Astrocyte of the cerebellum (primary cell): ENCODE measurements around the gene RIPK4.
"Not testable (repeated sequence)": the region's sequence is repeated elsewhere in the genome, so short reads cannot be mapped to it uniquely, and the experiment has no call there.

ENCODE experiments used
- DNase-seq: peaks from one replicate; pipeline ENCODE4 v3.0.0-alpha.2; 2011; ENCODE audit warnings: low read depth
- H3K4me3 ChIP-seq: 2 replicates; pipeline ENCODE4 v1.5.1; 2011; ENCODE audit warnings: mild to moderate bottlenecking, low read depth, low read length, moderate library complexity
- CTCF ChIP-seq: IDR thresholded peaks from 2 replicates; pipeline ENCODE4 v1.5.1; 2012; ENCODE audit warnings: low read length, low read depth, moderate library complexity, mild to moderate bottlenecking; ENCODE audit errors: missing control alignments
- in situ Hi-C: cut with HindIII; loops from 2 replicates; pipeline ENCODE4 v1.10.0; 2017; ENCODE audit warnings: low sequenced_read_pairs

RIPK4 gene

DNA sequence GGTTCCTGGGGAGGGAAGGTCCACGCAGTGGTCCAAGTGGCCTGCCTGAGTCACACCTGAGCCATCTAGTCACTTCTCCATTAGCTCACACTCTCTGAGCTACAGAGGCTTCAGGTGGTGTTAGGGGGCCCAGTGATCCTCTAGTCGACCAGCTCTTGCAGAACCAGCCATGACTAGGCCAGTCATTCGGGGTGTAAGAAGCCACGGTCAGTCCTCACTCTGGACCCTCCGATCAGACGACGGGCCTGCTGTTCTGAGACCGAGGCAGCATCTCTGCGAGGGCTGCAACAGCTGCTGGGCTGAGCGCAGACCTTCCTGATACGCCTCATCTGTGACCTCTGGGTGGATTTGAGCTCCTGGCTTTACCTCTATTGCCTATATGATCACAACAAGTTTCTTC, 68.8 kb downstream of the RIPK4 start:
- in situ Hi-C loops = no loop called here
- no peak for DNase-seq
- TF ChIP-seq CTCF = no peak
- no peak overlapping the region for H3K4me3 ChIP-seq

- in situ Hi-C loops = no loop called here
- TF ChIP-seq CTCF = no peak
- no peak for DNase-seq
These were observed 71.3 kb downstream of the RIPK4 start for GRCh38 chr21:41695513-41695912.

GRCh38 chr21:41694042-41694441, 72.8 kb downstream of the RIPK4 start:
- H3K4me3 ChIP-seq, in situ Hi-C loops, DNase-seq: not testable (repeated sequence)

More at GRCh38 chr21:41695513-41695912, 71.3 kb downstream of the RIPK4 start:
- no peak overlapping the region for H3K4me3 ChIP-seq

DNA sequence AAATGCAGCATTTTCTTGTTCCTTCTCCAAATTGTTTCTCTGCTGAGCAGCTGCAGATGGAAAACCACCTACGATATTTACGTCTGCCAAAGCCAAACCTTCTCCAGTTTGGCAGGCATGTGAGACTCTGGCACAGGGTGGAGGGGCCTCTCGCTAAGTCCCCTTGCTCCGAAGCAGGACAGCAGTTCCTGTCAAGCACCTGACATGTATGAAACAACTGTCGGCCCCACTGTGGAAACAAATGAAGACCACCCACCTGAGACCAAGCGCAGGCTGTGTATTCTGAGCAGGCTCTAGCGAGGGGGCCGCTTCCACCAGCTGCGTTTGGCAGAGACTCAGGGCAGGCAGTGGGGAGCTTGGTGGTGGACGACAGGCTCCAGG, 74.7 kb downstream of the RIPK4 start:
- TF ChIP-seq CTCF = no peak
- in situ Hi-C loops = no loop called here
- no peak overlapping the region for H3K4me3 ChIP-seq
- no peak for DNase-seq

- no peak for TF ChIP-seq CTCF
- no peak for DNase-seq
- H3K4me3 ChIP-seq = no peak overlapping the region
- in situ Hi-C loops = no loop called here
These were observed 75.4 kb downstream of the RIPK4 start for GRCh38 chr21:41691205-41692184.
